ENCODE data around the gene RAB24.
"Not testable (repeated sequence)": the region's sequence is repeated elsewhere in the genome, so short reads cannot be mapped to it uniquely, and the experiment has no call there.

Gene RAB24

GRCh38 chr5:177311723-177312648, 8.5 kb upstream of the RAB24 start, which contains the start of gene MXD3:
Gene MXD3 (minus strand): TSS chr5:177311898. CDS start chr5:177311830, 68 bp downstream.
- peak; percentile 99 for DNase-seq (ENCODE audit: low spot score)

DNA sequence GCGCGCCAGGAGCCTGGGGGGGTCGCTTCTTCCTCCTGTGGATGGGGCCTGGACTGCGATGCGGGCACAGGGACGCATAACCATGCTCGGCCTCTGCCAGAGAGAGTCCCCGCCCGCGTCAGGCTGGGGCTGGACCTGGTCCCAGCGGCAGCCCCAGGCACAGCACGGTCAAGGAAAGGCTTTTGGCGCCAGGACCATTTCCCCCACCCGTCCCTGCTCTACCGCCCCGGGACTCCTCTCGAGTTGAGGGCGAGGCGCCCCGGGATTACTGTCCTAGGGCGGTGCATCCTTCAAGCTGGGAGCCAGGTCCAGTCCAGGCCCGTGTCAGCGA, 7.8 kb upstream of the RAB24 start:
- peak; percentile 23 for DNase-seq (ENCODE audit: low spot score)

GRCh38 chr5:177310757-177311391, 7.4 kb upstream of the RAB24 start:
- DNase-seq (ENCODE audit: low spot score): peak; percentile 58

DNA sequence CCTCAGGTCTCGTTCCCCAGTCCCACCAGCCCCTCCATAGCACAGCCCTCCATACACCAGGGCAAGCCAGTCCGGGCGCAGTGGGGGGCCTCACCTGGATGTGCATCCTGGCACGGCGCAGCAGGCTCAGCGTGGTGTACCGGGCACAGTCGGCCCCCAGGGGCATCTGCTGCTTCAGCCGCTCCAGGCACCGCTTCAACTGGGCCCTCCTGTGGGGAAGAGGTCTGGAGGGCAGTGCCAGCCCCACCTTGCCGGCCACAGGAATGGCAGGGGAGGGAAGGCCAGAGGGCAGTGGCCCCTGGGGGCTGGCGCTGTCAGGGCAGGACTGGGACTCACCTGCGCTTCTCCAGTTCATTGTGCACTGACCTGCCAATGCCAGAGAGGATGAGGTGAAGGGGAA, 6.8 kb upstream of the RAB24 start:
- DNase-seq (ENCODE audit: low spot score): no peak

GRCh38 chr5:177309351-177310191, 6.1 kb upstream of the RAB24 start:
- peak; percentile 84 for DNase-seq (ENCODE audit: low spot score)

DNA sequence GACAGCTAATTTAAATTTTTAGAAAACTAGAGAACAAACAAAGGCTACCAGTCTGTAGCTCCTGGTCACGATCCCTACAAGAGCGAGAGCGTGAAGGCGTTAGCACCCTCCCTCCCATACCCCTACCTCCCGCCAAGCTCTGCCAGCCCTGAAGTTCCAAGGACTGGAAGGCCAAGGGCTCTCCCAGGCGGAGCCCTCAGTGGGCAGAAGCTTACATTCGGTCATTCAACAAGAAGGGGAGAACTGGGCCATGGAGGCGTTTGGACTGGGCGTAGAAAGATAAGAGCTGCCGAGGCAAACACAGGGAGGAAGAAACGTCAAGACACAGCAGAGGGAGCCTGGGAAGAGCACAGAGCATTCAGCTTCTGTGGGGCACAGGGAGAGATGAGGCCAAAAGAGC, 5.2 kb upstream of the RAB24 start:
- DNase-seq (ENCODE audit: low spot score): no peak

DNA sequence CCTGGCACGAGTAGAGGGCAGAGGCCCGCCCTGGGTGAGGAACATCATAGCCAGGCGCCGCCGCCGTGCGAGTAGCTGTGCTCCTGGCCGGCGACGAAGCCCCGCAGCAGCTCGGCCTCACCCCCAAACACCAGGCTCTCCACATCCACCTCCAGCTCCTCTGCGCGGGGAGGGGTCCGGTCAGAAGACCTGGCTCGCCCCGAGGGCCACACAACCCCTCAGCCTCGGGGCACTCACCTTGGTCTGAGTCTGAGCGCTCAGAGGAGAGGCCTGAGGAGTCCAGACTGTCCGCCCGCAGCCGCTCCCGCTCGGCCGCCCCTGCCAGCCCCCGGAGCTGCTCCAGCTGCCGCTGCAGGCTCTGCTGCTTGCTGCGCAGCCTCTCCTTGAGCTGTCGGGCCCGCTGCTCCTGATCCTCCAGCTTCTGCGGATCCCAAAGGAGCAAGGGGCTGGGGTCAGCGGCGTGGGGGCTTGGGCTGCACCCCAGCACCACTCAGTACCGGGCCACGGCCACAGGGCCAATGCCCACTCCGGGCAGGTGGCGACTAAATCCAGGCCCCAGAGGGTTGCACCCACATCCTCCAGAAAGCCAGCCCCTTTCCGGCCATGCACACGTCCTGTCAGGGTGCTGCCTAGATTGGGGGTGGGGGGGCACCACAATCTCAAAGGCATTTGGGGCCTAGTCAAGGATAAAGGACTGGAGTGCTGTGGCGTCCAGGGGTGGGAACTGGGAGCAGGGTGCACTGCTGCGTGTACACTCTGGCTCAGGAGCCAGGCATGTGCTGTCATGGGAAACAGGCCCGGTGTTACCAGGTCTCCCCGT, 4.2 kb upstream of the RAB24 start:
- DNase-seq (ENCODE audit: low spot score): no peak

GRCh38 chr5:177306674-177307543, 3.4 kb upstream of the RAB24 start:
- DNase-seq (ENCODE audit: low spot score): no peak

DNA sequence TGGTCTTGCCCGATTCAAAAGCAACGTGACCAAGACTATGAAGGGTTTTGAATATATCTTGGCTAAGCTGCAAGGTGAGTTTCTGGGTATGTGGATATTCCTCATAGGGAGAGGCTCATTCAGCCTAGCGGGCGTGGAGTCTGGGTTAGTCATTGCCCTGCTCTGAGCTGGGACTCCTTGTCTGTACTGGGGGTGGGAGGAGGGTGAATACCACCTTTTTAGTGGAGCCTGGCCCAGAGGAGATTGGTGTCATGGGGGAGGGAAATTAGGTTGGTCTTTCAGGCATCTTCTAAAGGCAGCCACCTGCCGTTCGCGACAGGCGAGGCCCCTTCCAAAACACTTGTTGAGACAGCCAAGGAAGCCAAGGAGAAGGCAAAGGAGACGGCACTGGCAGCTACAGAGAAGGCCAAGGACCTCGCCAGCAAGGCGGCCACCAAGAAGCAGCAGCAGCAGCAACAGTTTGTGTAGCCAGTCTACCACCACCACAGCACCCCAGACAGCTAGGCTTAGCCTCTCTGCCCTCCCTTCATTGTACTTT, 2.7 kb upstream of the RAB24 start:
- DNase-seq (ENCODE audit: low spot score): not testable (repeated sequence)

DNA sequence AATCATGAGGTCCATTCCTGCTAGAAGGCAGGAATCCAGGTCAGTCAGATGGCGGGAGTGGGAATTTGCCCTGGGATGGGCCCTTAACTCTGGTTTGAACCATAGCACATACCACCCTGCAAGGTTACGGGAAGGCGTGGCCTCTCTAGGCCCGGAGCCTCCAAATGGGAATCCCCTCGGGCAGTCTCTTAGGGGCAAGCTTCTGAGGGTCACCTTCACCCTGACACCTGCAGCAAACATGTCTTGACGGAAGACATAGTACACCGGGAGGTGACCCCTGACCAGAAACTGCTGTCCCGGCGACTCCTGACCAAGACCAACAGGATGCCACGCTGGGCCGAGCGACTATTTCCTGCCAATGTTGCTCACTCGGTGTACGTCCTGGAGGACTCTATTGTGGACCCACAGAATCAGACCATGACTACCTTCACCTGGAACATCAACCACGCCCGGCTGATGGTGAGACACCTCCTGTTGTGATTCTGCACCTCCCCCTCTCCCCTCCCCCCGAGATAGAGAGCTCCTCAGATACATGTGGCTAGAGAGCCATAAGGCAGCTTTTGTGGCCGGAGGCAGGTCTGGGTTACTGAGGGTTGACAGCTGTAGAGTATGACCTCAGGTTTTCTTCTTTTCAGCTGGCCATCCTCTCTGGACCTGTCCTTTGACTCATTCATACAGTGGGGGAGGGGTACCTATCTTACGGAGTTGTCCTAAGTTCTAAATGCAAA, 1.0 kb upstream of the RAB24 start:
- peak; percentile 47 for DNase-seq (ENCODE audit: low spot score)

DNA sequence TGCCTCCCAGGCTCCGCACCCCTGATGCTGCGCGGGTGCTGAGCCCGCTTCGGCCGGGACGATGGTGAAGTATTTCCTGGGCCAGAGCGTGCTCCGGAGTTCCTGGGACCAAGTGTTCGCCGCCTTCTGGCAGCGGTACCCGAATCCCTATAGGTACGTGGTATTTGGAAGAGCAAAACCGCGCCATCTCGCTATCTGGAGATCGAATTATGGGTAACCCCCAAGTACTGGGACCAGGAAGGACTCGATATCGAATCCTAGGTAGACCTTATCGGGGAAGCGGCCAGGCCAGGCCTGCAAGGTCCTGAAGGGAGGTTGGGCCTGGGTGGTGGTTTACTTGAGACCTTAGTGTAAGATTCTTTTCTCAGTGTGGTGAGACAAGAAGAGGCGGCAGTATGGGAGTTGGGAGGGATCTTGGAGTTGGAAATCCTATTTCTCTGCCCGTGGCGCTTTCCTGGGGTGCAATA, 439 bp upstream of the RAB24 start:
- no peak for DNase-seq (ENCODE audit: low spot score)

DNA sequence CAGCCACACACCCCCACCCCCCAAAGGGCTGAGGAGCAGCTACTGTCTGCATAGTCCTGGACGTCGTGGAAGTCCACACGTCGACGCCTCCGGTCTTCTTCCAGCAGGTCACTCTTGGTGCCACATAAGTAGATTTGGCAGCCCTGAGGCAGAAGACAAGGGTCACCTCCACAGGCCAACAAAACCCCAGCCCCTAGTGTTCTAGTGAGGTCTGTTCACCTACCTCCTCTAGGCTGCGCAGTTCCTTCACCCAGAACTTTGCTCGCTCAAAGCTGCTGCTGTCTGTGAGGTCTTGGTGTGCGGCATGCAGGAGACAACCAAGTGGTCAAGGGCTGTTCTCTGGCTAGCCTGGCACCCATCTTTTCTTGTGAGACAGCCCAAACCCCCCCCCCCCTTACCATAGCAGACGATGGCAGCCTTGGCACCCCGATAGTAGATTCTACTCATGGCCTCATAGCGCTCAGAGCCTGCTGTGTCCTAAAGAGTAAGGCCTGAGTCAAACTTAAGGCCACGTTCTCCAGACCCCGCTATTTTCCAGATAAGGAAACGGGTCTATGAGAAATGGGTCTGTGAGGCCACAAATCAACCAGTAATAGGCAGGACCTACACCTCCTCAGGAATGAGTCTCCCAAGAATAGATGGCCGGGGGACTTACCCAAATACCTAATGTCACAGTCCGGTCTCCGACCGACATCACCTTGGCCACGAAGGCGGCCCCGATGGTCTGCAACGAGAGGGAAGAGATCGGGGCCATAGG, 987 bp downstream of the RAB24 start:
- no peak for DNase-seq (ENCODE audit: low spot score)

- DNase-seq (ENCODE audit: low spot score): peak; percentile 64
These were observed 1.9 kb downstream of the RAB24 start for GRCh38 chr5:177301503-177302165.

- no peak for DNase-seq (ENCODE audit: low spot score)
These were observed 2.6 kb downstream of the RAB24 start for GRCh38 chr5:177300951-177301350.

DNA sequence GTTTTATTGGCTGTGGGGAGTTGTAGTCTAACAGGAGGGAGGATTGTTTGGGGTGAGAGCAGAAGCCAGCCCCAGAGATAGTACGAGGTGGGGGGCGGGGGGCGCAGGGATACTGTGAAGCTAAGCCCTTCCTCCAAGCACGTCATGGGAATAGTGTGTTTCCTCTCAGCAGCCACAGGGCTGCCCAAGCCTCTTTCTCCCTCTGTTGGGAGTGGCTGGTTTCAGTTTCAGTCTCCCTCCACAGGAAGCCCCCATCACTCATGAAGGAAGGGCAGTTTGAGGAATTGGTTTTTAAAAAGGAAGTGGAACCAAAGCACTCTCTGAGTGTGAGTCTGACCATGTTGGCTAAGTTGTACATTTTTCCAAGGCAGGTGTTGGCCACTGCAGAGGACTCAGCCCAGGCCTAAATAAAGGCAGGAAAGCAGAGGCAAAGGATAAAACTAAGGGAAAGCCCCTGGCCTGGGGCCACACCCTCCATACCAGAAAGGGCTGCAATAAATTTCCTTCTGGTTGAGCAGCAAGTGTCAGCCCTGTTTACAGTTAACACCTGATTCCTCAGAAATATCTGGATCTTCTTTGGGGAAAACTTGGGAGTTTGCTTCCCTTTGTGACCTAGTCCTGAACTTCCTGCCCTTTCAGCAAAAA, 3.2 kb downstream of the RAB24 start:
- DNase-seq (ENCODE audit: low spot score): peak; percentile 35

DNA sequence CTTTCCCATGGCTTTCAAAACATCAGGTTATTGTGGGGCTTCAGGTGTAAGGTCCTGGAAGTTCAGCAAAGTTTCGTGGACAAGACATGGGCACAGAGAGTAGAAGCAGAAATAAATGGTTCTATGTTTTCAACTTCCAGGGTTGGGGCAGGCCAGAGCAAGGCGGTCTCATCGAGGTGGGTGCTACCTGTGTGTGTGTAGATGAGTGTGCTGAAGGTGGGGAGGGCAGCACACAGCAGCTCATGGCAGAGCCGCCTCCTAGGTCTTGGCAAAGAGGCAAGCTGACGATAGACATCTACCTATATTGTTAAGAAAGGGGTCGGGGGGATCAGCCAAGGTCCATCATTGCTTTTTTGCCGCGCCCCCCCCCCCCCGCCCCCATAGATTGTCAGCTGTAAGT, 3.8 kb downstream of the RAB24 start:
- no peak for DNase-seq (ENCODE audit: low spot score)

DNA sequence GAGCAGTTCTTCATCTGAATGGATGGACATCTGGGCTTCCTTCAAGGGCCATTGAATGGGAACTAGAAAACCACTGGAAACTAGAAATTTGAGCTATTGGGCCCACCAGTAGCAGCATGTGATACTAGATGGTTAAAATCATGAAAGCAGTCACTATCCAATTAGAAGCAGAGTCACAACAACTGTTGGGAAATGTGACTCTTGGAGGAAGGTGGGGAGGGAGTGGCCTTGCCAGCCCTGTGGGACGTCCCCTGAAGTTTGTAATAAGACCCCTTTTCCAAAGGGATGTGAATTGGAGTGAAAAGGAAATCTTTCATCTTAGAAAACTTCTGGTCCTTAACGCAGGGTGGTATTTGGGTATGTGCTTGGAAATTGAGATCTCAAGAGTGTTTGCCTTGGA, 5.6 kb downstream of the RAB24 start:
- no peak for DNase-seq (ENCODE audit: low spot score)

DNA sequence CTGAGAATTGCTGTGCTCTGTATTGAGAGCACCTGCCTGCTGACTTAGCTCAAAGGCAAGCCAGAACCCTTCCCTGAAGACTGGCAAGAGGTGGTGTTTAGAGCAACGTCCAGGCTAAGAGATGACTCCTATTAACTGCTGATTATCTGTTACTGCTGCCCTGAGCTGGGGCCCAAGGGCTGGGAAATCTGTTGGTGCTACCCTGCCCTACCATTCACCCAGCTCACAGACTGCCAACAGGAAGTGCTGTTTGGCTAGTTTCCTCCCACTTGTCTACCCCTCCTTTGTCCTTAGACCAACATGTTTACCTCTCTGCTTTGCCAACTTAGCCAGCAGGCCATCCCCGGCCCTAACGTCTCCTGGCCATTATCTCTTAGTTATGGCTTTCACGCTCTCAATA, 6.9 kb downstream of the RAB24 start:
- DNase-seq (ENCODE audit: low spot score): no peak

All from SW480 (cell line).